CD8-positive, alpha-beta memory T cell (primary cell): Measurements from ENCODE around the gene TCTN3. TPM values are rescaled to one million over a fixed set of nuclear protein-coding genes. Genes with fewer than 3 reads are reported as not detected.

Experiments
- CTCF ChIA-PET: fragments of 350-600 bp; sonication (Branson Sonifier 250); formaldehyde crosslinking; loops from one replicate; lab custom pipeline; 2021; ENCODE audit warnings: antibody characterized with exemption; lab: Charles Lee
- POLR2A ChIA-PET: fragments of 350-600 bp; sonication (Branson Sonifier 250); formaldehyde crosslinking; loops from one replicate; lab custom pipeline; 2021; ENCODE audit warnings: antibody characterized with exemption; lab: Charles Lee
- DNase-seq, 5 donors: peaks; one replicate each; pipeline versions ENCODE4 v3.0.0 to v3.0.0-alpha.2; 2020 to 2022; ENCODE audit warnings: mixed read lengths in 1 of 5
- H3K27ac ChIP-seq: one replicate; pipeline ENCODE4 v1.7.0; 2013; ENCODE audit warnings: low read depth, mild to moderate bottlenecking, low read length, moderate library complexity
- H3K27me3 ChIP-seq: 2 replicates; pipeline ENCODE4 v1.7.0; 2013; ENCODE audit warnings: low read length, mild to moderate bottlenecking; ENCODE audit not compliant: insufficient read depth, poor library complexity, severe bottlenecking
- H3K36me3 ChIP-seq: 2 replicates; pipeline ENCODE4 v1.7.0; 2013; ENCODE audit warnings: mild to moderate bottlenecking, low read length, moderate library complexity; ENCODE audit not compliant: insufficient read depth
- H3K4me1 ChIP-seq: 2 replicates; pipeline ENCODE4 v1.7.0; 2013; ENCODE audit warnings: mild to moderate bottlenecking, low read length, moderate library complexity; ENCODE audit not compliant: insufficient read depth
- H3K4me3 ChIP-seq: 2 replicates; pipeline ENCODE4 v1.7.0; 2013; ENCODE audit warnings: mild to moderate bottlenecking, low read length
- H3K9me3 ChIP-seq: 2 replicates; pipeline ENCODE4 v1.7.0; 2013; ENCODE audit warnings: mild to moderate bottlenecking, low read length
- H3K27ac Mint-ChIP-seq, 8 donors: one replicate each; pipeline ENCODE4 v1.8.0; 2020 to 2021; ENCODE audit warnings: mixed read lengths in 8 of 8, mild to moderate bottlenecking in 6 of 8, inconsistent platforms in 3 of 8, moderate library complexity in 3 of 8
- H3K27me3 Mint-ChIP-seq, 2 donors: one replicate each; pipeline ENCODE4 v1.8.0; 2020 to 2021; ENCODE audit warnings: mixed read lengths in 2 of 2, mild to moderate bottlenecking in 1 of 2, moderate library complexity in 1 of 2
- H3K36me3 Mint-ChIP-seq, 3 donors: one replicate each; pipeline ENCODE4 v1.8.0; 2020 to 2021; ENCODE audit warnings: mixed read lengths in 3 of 3, inconsistent platforms in 1 of 3, mild to moderate bottlenecking in 1 of 3
- H3K4me1 Mint-ChIP-seq, 3 donors: one replicate each; pipeline ENCODE4 v1.8.0; 2020 to 2021; ENCODE audit warnings: mixed read lengths in 3 of 3, inconsistent platforms in 1 of 3, mild to moderate bottlenecking in 1 of 3
- H3K4me3 Mint-ChIP-seq, 7 donors: one replicate each; pipeline ENCODE4 v1.8.0; 2020 to 2021; ENCODE audit warnings: mixed read lengths in 7 of 7, mild to moderate bottlenecking in 6 of 7, moderate library complexity in 4 of 7, inconsistent platforms in 2 of 7
- H3K9me3 Mint-ChIP-seq, 5 donors: one replicate each; pipeline ENCODE4 v1.8.0; 2020 to 2022; ENCODE audit warnings: mixed read lengths in 5 of 5, mild to moderate bottlenecking in 3 of 5, moderate library complexity in 2 of 5, inconsistent platforms in 1 of 5
- polyA plus RNA-seq: library from polyadenylated mRNA; unstranded; fragments of 300-500 nt; fragmentation: Illumina TruSeq; gene quantifications from one replicate; pipeline ENCODE4 v1.2.3, GENCODE V29; 2021
- total RNA-seq, 2 experiments: library from RNA; stranded (reverse); gene quantifications; one replicate each; pipeline ENCODE4 v1.2.3, GENCODE V29; 2021

The TCTN3 gene
- total and polyA plus RNA-seq, 3 experiments from 2014 or later: 32.1 to 59.1 (median 32.7) TPM

GRCh38 chr10:95646160-95646559 is 47.6 kb downstream of the TCTN3 start:
- POLR2A ChIA-PET: no interaction called here
- Mint-ChIP-seq H3K4me3 (no peak overlapping the region), H3K4me1 (peaks cover 12 to 13% (median 13%) of the 10 kb centered on the region in 3 donors), H3K36me3 (peaks cover 16 to 82% (median 33%) of the 10 kb centered on the region in 3 donors), H3K27ac (peak overlapping the region in 1 of 8 donors; percentile 38), H3K9me3 (peaks cover 0 to 2% (median 0%) of the 10 kb centered on the region in 5 donors), H3K27me3 (no peaks in the 10 kb centered on the region)
- H3K4me3 ChIP-seq: no peak overlapping the region
- H3K36me3 ChIP-seq: peaks cover 24% of the 10 kb centered on the region
- H3K27me3 ChIP-seq: no peaks in the 10 kb centered on the region
- DNase-seq: no peak
- H3K9me3 ChIP-seq: no peaks in the 10 kb centered on the region
- CTCF ChIA-PET: no interaction called here
- no peak overlapping the region for H3K27ac ChIP-seq
- H3K4me1 ChIP-seq: no peaks in the 10 kb centered on the region

GRCh38 chr10:95644901-95645300 is 48.8 kb downstream of the TCTN3 start:
- peaks cover 12 to 83% (median 27%) of the 10 kb centered on the region in 3 donors for H3K36me3 Mint-ChIP-seq
- no peaks in the 10 kb centered on the region for H3K4me1 ChIP-seq
- no peak for DNase-seq
- ChIA-PET POLR2A (no interaction called here), CTCF (no interaction called here)
- peaks cover 11 to 12% (median 12%) of the 10 kb centered on the region in 3 donors for H3K4me1 Mint-ChIP-seq
- no peak overlapping the region for H3K4me3 Mint-ChIP-seq
- H3K27me3 ChIP-seq: no peaks in the 10 kb centered on the region
- no peak overlapping the region for H3K4me3 ChIP-seq
- H3K9me3 ChIP-seq: no peaks in the 10 kb centered on the region
- no peaks in the 10 kb centered on the region for H3K9me3 Mint-ChIP-seq
- H3K36me3 ChIP-seq: peaks cover 23% of the 10 kb centered on the region
- H3K27ac ChIP-seq: no peak overlapping the region
- H3K27ac Mint-ChIP-seq: peak overlapping the region in 2 of 8 donors; percentile 11 to 37
- H3K27me3 Mint-ChIP-seq: no peaks in the 10 kb centered on the region

- Histone ChIP-seq H3K27ac (no peak overlapping the region), H3K9me3 (no peaks in the 10 kb centered on the region), H3K4me3 (no peak overlapping the region), H3K4me1 (no peaks in the 10 kb centered on the region), H3K27me3 (no peaks in the 10 kb centered on the region), H3K36me3 (peaks cover 15% of the 10 kb centered on the region)
- DNase-seq: no peak
- H3K9me3 Mint-ChIP-seq: no peaks in the 10 kb centered on the region
- H3K4me3 Mint-ChIP-seq: no peak overlapping the region
- ChIA-PET POLR2A (no interaction called here), CTCF (interaction anchor here (1.2 kb wide), 1 partner anchor 53 kb away, joined by 3 read pairs; the partner anchor contains the start of gene TCTN3)
- peaks cover 15 to 79% (median 15%) of the 10 kb centered on the region in 3 donors for H3K36me3 Mint-ChIP-seq
- H3K4me1 Mint-ChIP-seq: peaks cover 3 to 7% (median 4%) of the 10 kb centered on the region in 3 donors
- peak overlapping the region in 4 of 8 donors; percentile 9 to 83 (median 57) for H3K27ac Mint-ChIP-seq
- H3K27me3 Mint-ChIP-seq: no peaks in the 10 kb centered on the region
These were observed 52.8 kb downstream of the TCTN3 start for GRCh38 chr10:95640891-95641315.

- Mint-ChIP-seq H3K4me1 (no peaks in the 10 kb centered on the region), H3K36me3 (peaks cover 24 to 82% (median 36%) of the 10 kb centered on the region in 3 donors), H3K9me3 (no peaks in the 10 kb centered on the region), H3K27ac (no peak overlapping the region), H3K4me3 (no peak overlapping the region), H3K27me3 (no peaks in the 10 kb centered on the region)
- Histone ChIP-seq H3K27ac (no peak overlapping the region), H3K4me1 (no peaks in the 10 kb centered on the region), H3K27me3 (no peaks in the 10 kb centered on the region), H3K4me3 (no peak overlapping the region), H3K9me3 (no peaks in the 10 kb centered on the region), H3K36me3 (peaks cover 23% of the 10 kb centered on the region)
- ChIA-PET CTCF (no interaction called here), POLR2A (no interaction called here)
- no peak for DNase-seq
These were observed 55.8 kb downstream of the TCTN3 start for GRCh38 chr10:95637911-95638310.

- H3K36me3 ChIP-seq: peaks cover 21% of the 10 kb centered on the region
- H3K36me3 Mint-ChIP-seq: peaks cover 24 to 82% (median 33%) of the 10 kb centered on the region in 3 donors
- POLR2A ChIA-PET: no interaction called here
These were observed 56.6 kb downstream of the TCTN3 start for GRCh38 chr10:95637140-95637539.

GRCh38 chr10:95635319-95635733 is 58.4 kb downstream of the TCTN3 start:
- no peaks in the 10 kb centered on the region for H3K9me3 ChIP-seq
- H3K27me3 Mint-ChIP-seq: no peaks in the 10 kb centered on the region
- H3K27me3 ChIP-seq: no peaks in the 10 kb centered on the region
- peaks cover 25 to 83% (median 35%) of the 10 kb centered on the region in 3 donors for H3K36me3 Mint-ChIP-seq
- H3K4me1 Mint-ChIP-seq: no peaks in the 10 kb centered on the region
- H3K4me3 ChIP-seq: no peak overlapping the region
- H3K36me3 ChIP-seq: peaks cover 20% of the 10 kb centered on the region
- CTCF ChIA-PET: no interaction called here
- no peaks in the 10 kb centered on the region for H3K4me1 ChIP-seq
- no peaks in the 10 kb centered on the region for H3K9me3 Mint-ChIP-seq
- H3K27ac Mint-ChIP-seq: peak overlapping the region in 2 of 8 donors; percentile 1 to 74
- no peak for DNase-seq
- H3K4me3 Mint-ChIP-seq: no peak overlapping the region
- no peak overlapping the region for H3K27ac ChIP-seq
- POLR2A ChIA-PET: no interaction called here

More at GRCh38 chr10:95637140-95637539, 56.6 kb downstream of the TCTN3 start:
- Mint-ChIP-seq H3K9me3 (no peaks in the 10 kb centered on the region), H3K4me1 (no peaks in the 10 kb centered on the region), H3K4me3 (no peak overlapping the region), H3K27me3 (no peaks in the 10 kb centered on the region), H3K27ac (no peak overlapping the region)
- Histone ChIP-seq H3K27ac (no peak overlapping the region), H3K4me1 (no peaks in the 10 kb centered on the region), H3K4me3 (no peak overlapping the region), H3K27me3 (no peaks in the 10 kb centered on the region), H3K9me3 (no peaks in the 10 kb centered on the region)
- CTCF ChIA-PET: interaction anchor here (1.1 kb wide), 1 partner anchor 34 kb away, joined by 3 read pairs; no protein-coding TSS in a partner anchor
- DNase-seq: no peak

GRCh38 chr10:95628786-95629185 is 64.9 kb downstream of the TCTN3 start:
- Histone ChIP-seq H3K36me3 (peaks cover 31% of the 10 kb centered on the region), H3K27me3 (no peaks in the 10 kb centered on the region), H3K9me3 (no peaks in the 10 kb centered on the region), H3K27ac (no peak overlapping the region), H3K4me1 (no peaks in the 10 kb centered on the region), H3K4me3 (no peak overlapping the region)
- CTCF ChIA-PET: no interaction called here
- peaks cover 24 to 90% (median 36%) of the 10 kb centered on the region in 3 donors for H3K36me3 Mint-ChIP-seq
- POLR2A ChIA-PET: no interaction called here
- H3K4me1 Mint-ChIP-seq: no peaks in the 10 kb centered on the region
- H3K9me3 Mint-ChIP-seq: no peaks in the 10 kb centered on the region
- no peaks in the 10 kb centered on the region for H3K27me3 Mint-ChIP-seq
- peak overlapping the region in 3 of 8 donors; percentile 18 to 59 (median 32) for H3K27ac Mint-ChIP-seq
- no peak for DNase-seq
- H3K4me3 Mint-ChIP-seq: no peak overlapping the region

GRCh38 chr10:95626500-95626899 is 67.2 kb downstream of the TCTN3 start:
- Mint-ChIP-seq H3K9me3 (no peaks in the 10 kb centered on the region), H3K27me3 (no peaks in the 10 kb centered on the region), H3K27ac (peak overlapping the region in 1 of 8 donors; percentile 12), H3K4me3 (no peak overlapping the region), H3K36me3 (peaks cover 23 to 73% (median 25%) of the 10 kb centered on the region in 3 donors), H3K4me1 (no peaks in the 10 kb centered on the region)
- Histone ChIP-seq H3K9me3 (no peaks in the 10 kb centered on the region), H3K27ac (no peak overlapping the region), H3K4me3 (no peak overlapping the region), H3K36me3 (peaks cover 23% of the 10 kb centered on the region), H3K27me3 (no peaks in the 10 kb centered on the region), H3K4me1 (no peaks in the 10 kb centered on the region)
- POLR2A ChIA-PET: no interaction called here
- no peak for DNase-seq
- CTCF ChIA-PET: no interaction called here
